ENCODE measurements around the gene SMAD6.

The SMAD6 gene

DNA sequence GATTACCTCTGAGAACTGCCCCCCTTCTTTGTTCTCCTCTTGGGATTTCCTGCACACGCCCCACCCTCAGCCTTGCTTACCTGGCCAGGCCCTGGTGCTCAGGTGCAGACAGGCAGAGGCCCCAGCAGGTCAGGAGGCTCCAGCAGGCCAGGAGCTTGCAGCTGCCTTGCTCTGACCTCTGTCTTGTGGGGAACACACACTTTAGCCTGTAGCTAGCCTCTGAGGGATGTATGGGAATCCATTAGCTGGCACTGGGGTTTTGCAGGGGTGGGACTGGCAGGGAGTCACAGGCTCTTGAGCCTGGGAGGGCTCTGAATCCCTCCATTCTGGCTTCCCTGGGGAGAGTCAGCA, 2.7 kb downstream of the SMAD6 start:
- Histone ChIP-seq H3K18ac (ENCODE audit: low read length) (peak overlapping the region; percentile 35), H4K8ac (ENCODE audit: low read depth, low read length) (no peak overlapping the region), H4K5ac (ENCODE audit: low read length) (no peak overlapping the region), H3K23ac (ENCODE audit: low read length) (peak overlapping the region; percentile 25), H2BK120ac (ENCODE audit: low read depth, low read length) (no peak overlapping the region), H3K27ac (ENCODE audit: low read depth, low read length) (no peak overlapping the region), H3K79me2 (ENCODE audit: control insufficient read depth, insufficient read depth, low read length) (peaks cover 74% of the 10 kb centered on the region), H3K27me3 (ENCODE audit: insufficient read depth, low read length, poor library complexity) (no peaks in the 10 kb centered on the region), H3K4ac (ENCODE audit: low read depth, low read length) (no peak overlapping the region), H3K56ac (ENCODE audit: low read length) (peak overlapping the region; percentile 98), H3K4me3 (ENCODE audit: low read length) (peak overlapping the region; percentile 91), H3K9ac (ENCODE audit: low read length) (peak overlapping the region; percentile 85), H3K4me2 (ENCODE audit: low read length) (peak overlapping the region; percentile 92), H3K4me1 (ENCODE audit: control insufficient read depth, low read depth, low read length) (peaks cover 10% of the 10 kb centered on the region), H2BK5ac (ENCODE audit: low read length) (no peak overlapping the region), H3K36me3 (ENCODE audit: control insufficient read depth, insufficient read depth, low read length) (peaks cover 6% of the 10 kb centered on the region), H3K79me1 (ENCODE audit: low read length) (peaks cover 14% of the 10 kb centered on the region), H2BK15ac (replicated peaks; ENCODE audit: low read depth) (no peak overlapping the region), H2AK5ac (ENCODE audit: low read length) (no peak overlapping the region)
- no CpG with 5 or more reads among the region's 1 CpG for WGBS (ENCODE audit: extremely low coverage, insufficient coverage, low lambda C conversion rate)
- no peak for DNase-seq

DNA sequence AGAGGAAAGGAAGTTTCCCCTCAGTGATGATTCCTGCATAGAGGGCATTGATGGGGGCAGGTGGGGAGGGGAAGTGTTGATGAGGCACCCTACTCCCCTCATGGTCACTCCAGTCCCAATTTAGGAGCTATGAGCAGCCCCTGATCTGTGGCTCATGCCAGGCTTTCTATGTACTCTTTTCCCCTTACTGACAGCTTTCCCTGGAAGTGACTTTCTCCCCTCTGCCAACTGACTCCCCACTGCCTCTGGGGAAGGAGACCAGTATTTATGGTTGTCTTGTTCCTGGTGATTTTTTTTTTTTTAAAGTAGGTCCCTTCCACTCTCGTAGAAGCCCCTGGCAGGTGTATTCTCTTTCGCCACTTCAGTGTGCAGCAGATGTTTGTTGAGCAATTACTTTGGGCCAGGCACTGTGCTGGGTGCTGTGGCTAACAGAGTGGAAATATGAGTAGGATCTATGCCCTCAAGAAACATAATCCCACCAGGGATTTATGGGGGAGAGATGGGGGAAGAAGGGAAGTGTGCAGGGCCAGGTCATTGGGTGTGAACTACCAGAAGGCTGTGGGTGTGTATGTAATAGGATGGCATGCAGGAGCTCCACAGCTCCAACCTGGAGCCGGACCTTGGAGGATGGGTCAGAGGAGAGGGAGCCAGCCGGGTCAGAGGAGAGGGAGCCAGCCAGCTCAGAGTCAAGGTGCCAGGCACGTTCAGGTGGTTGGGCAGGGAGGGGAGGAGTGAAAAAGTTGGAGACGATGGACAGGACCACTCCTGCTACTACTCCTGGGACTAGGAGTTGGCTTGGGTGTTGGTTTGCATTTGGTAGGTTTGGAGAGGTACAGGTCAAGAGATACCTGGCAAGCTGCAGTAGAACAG, 3.5 kb downstream of the SMAD6 start:
- Histone ChIP-seq H3K79me2 (ENCODE audit: control insufficient read depth, insufficient read depth, low read length) (peaks cover 77% of the 10 kb centered on the region), H3K4me2 (ENCODE audit: low read length) (peak overlapping the region; percentile 92), H3K27ac (ENCODE audit: low read depth, low read length) (no peak overlapping the region), H3K4me1 (ENCODE audit: control insufficient read depth, low read depth, low read length) (peaks cover 7% of the 10 kb centered on the region), H3K27me3 (ENCODE audit: insufficient read depth, low read length, poor library complexity) (no peaks in the 10 kb centered on the region), H3K56ac (ENCODE audit: low read length) (peak overlapping the region; percentile 98), H3K23ac (ENCODE audit: low read length) (peak overlapping the region; percentile 30), H2AK5ac (ENCODE audit: low read length) (no peak overlapping the region), H3K4ac (ENCODE audit: low read depth, low read length) (no peak overlapping the region), H3K36me3 (ENCODE audit: control insufficient read depth, insufficient read depth, low read length) (peaks cover 7% of the 10 kb centered on the region), H2BK5ac (ENCODE audit: low read length) (no peak overlapping the region), H3K4me3 (ENCODE audit: low read length) (peak overlapping the region; percentile 91), H2BK15ac (replicated peaks; ENCODE audit: low read depth) (no peak overlapping the region), H2BK120ac (ENCODE audit: low read depth, low read length) (no peak overlapping the region), H4K8ac (ENCODE audit: low read depth, low read length) (no peak overlapping the region), H3K18ac (ENCODE audit: low read length) (peak overlapping the region; percentile 35), H3K79me1 (ENCODE audit: low read length) (peaks cover 15% of the 10 kb centered on the region), H3K9ac (ENCODE audit: low read length) (peak overlapping the region; percentile 85), H4K5ac (ENCODE audit: low read length) (no peak overlapping the region)
- no CpG with 5 or more reads among the region's 6 CpGs for WGBS (ENCODE audit: extremely low coverage, insufficient coverage, low lambda C conversion rate)
- no peak for DNase-seq

DNA sequence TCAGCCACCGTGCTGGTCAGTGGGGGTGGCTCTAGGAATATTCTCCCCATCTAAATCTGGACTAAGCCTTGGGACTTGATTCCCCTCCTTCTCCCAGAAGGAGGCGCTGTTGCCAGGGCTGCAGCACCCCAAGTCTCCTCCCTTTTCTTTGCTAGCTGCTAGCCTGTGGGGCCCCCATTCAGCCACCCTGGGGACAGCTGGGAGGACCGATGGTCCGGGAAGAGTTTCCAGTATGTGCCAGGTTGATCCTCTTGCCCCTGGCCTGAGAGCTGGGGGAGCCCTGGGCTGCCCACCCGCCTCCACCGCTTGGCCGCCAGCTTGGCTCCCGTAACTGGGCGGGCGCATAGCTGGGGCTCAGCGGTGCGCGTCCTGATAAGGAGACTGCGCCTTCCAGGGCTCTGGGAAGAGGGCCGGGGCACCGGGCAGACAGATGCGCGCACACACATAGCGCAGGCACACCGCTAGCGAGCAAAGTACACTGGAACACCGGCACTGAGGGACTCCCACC, 4.2 kb downstream of the SMAD6 start:
- H3K9ac ChIP-seq (ENCODE audit: low read length) = peak overlapping the region; percentile 85

DNA sequence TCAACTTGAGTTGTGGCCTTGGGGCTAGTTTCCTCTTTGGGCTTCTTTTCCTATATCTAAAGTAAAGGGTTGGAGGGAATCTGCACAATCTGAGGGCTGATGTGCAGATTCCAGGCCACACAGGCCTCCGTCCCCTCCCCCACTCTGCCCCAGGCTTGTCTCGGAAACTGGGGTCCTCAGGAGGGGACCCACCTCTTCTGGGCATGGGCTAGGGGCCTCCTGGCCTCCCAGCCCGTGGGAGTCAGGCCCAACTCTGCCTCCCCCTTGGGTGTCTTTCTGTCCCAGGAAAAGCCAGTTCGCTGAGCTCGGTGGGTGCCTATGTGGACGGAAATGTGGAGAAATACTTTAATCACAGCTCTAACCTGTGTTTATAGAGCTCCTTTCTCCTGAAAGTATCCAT, 4.8 kb downstream of the SMAD6 start:
- H3K79me2 ChIP-seq (ENCODE audit: control insufficient read depth, insufficient read depth, low read length) = peaks cover 86% of the 10 kb centered on the region
- H3K4me3 ChIP-seq (ENCODE audit: low read length) = peak overlapping the region; percentile 14
- WGBS (ENCODE audit: extremely low coverage, insufficient coverage, low lambda C conversion rate) = no CpG with 5 or more reads among the region's 6 CpGs
- no peak overlapping the region for H2BK120ac ChIP-seq (ENCODE audit: low read depth, low read length)
- no peak overlapping the region for H2BK5ac ChIP-seq (ENCODE audit: low read length)
- H3K79me1 ChIP-seq (ENCODE audit: low read length) = peaks cover 21% of the 10 kb centered on the region
- H3K27ac ChIP-seq (ENCODE audit: low read depth, low read length) = peak overlapping the region; percentile 45
- H4K5ac ChIP-seq (ENCODE audit: low read length) = no peak overlapping the region
- no peak overlapping the region for H2BK15ac ChIP-seq (replicated peaks; ENCODE audit: low read depth)
- H2AK5ac ChIP-seq (ENCODE audit: low read length) = no peak overlapping the region
- H3K4me1 ChIP-seq (ENCODE audit: control insufficient read depth, low read depth, low read length) = peaks cover 7% of the 10 kb centered on the region
- no peak for DNase-seq
- H3K56ac ChIP-seq (ENCODE audit: low read length) = peak overlapping the region; percentile 82
- peak overlapping the region; percentile 72 for H3K23ac ChIP-seq (ENCODE audit: low read length)
- H3K9ac ChIP-seq (ENCODE audit: low read length) = peak overlapping the region; percentile 85
- H3K4me2 ChIP-seq (ENCODE audit: low read length) = peak overlapping the region; percentile 92
- no peak overlapping the region for H4K8ac ChIP-seq (ENCODE audit: low read depth, low read length)
- H3K36me3 ChIP-seq (ENCODE audit: control insufficient read depth, insufficient read depth, low read length) = peaks cover 7% of the 10 kb centered on the region
- no peak overlapping the region for H3K4ac ChIP-seq (ENCODE audit: low read depth, low read length)
- peak overlapping the region; percentile 22 for H3K18ac ChIP-seq (ENCODE audit: low read length)
- no peaks in the 10 kb centered on the region for H3K27me3 ChIP-seq (ENCODE audit: insufficient read depth, low read length, poor library complexity)

More for the DNA sequence above, 4.2 kb downstream of the SMAD6 start:
- H3K23ac ChIP-seq (ENCODE audit: low read length) = no peak overlapping the region
- H3K4ac ChIP-seq (ENCODE audit: low read depth, low read length) = no peak overlapping the region
- WGBS (ENCODE audit: extremely low coverage, insufficient coverage, low lambda C conversion rate) = no CpG with 5 or more reads among the region's 22 CpGs
- no peak overlapping the region for H4K8ac ChIP-seq (ENCODE audit: low read depth, low read length)
- H3K27me3 ChIP-seq (ENCODE audit: insufficient read depth, low read length, poor library complexity) = no peaks in the 10 kb centered on the region
- H2AK5ac ChIP-seq (ENCODE audit: low read length) = no peak overlapping the region
- peak overlapping the region; percentile 22 for H3K18ac ChIP-seq (ENCODE audit: low read length)
- H3K79me1 ChIP-seq (ENCODE audit: low read length) = peaks cover 19% of the 10 kb centered on the region
- H3K4me3 ChIP-seq (ENCODE audit: low read length) = peak overlapping the region; percentile 91
- no peak overlapping the region for H4K5ac ChIP-seq (ENCODE audit: low read length)
- peaks cover 82% of the 10 kb centered on the region for H3K79me2 ChIP-seq (ENCODE audit: control insufficient read depth, insufficient read depth, low read length)
- peaks cover 7% of the 10 kb centered on the region for H3K36me3 ChIP-seq (ENCODE audit: control insufficient read depth, insufficient read depth, low read length)
- DNase-seq = peak; percentile 37
- peak overlapping the region; percentile 82 for H3K56ac ChIP-seq (ENCODE audit: low read length)
- H3K27ac ChIP-seq (ENCODE audit: low read depth, low read length) = peak overlapping the region; percentile 45
- peak overlapping the region; percentile 92 for H3K4me2 ChIP-seq (ENCODE audit: low read length)
- H2BK15ac ChIP-seq (replicated peaks; ENCODE audit: low read depth) = no peak overlapping the region
- no peak overlapping the region for H2BK5ac ChIP-seq (ENCODE audit: low read length)
- no peak overlapping the region for H2BK120ac ChIP-seq (ENCODE audit: low read depth, low read length)
- peaks cover 7% of the 10 kb centered on the region for H3K4me1 ChIP-seq (ENCODE audit: control insufficient read depth, low read depth, low read length)

DNA sequence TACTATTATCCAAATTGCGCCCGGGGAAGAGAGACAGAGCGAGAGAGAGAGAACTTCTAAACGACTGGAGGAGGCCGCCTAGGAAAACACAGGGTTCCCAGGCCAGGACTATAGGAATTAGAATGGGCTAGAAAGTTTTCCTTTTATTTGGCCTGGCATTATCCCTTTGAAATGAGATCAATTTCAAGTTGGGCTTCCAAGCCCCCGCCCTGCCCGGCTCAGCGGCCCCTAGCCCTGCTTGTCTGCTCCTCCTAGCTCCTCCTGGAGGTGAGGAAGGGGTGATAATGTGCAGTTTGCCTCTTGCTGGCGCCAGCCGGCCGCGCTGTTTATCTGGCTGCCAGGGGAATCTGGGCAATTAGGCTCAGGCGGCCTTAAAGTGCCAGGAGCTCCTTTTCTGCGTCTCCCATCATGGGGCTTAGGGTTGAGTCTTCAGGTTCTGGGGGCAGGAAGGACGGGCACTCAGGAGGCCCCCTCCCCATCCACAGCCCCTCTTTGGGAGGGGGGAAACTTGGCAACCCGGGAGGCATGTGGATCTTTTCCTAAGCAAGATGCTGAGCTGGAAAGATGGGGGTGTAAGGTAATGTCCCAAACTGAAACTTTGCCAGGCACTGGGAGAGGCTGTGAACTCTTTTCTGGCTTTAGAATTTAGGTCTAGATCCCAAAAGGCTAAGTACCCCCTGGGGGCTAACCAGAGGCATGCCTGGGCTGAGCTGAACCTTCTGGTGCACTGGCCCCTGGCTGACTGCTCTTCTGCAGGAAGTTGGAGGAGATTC, 5.5 kb downstream of the SMAD6 start:
- Histone ChIP-seq H3K4ac (ENCODE audit: low read depth, low read length) (no peak overlapping the region), H3K56ac (ENCODE audit: low read length) (peak overlapping the region; percentile 11), H3K9ac (ENCODE audit: low read length) (peak overlapping the region; percentile 85), H2BK15ac (replicated peaks; ENCODE audit: low read depth) (no peak overlapping the region), H3K79me1 (ENCODE audit: low read length) (peaks cover 21% of the 10 kb centered on the region), H2BK120ac (ENCODE audit: low read depth, low read length) (no peak overlapping the region), H3K27ac (ENCODE audit: low read depth, low read length) (peak overlapping the region; percentile 45), H3K18ac (ENCODE audit: low read length) (peak overlapping the region; percentile 18), H3K79me2 (ENCODE audit: control insufficient read depth, insufficient read depth, low read length) (peaks cover 86% of the 10 kb centered on the region), H3K23ac (ENCODE audit: low read length) (no peak overlapping the region), H2BK5ac (ENCODE audit: low read length) (peak overlapping the region; percentile 19), H4K5ac (ENCODE audit: low read length) (no peak overlapping the region), H3K4me3 (ENCODE audit: low read length) (no peak overlapping the region), H2AK5ac (ENCODE audit: low read length) (no peak overlapping the region), H3K4me2 (ENCODE audit: low read length) (peak overlapping the region; percentile 8), H4K8ac (ENCODE audit: low read depth, low read length) (no peak overlapping the region), H3K36me3 (ENCODE audit: control insufficient read depth, insufficient read depth, low read length) (peaks cover 7% of the 10 kb centered on the region), H3K4me1 (ENCODE audit: control insufficient read depth, low read depth, low read length) (peaks cover 7% of the 10 kb centered on the region), H3K27me3 (ENCODE audit: insufficient read depth, low read length, poor library complexity) (no peaks in the 10 kb centered on the region)
- no CpG with 5 or more reads among the region's 16 CpGs for WGBS (ENCODE audit: extremely low coverage, insufficient coverage, low lambda C conversion rate)
- peak; percentile 95 for DNase-seq
